Measurements from ENCODE around the gene RBP5.
A peak's percentile ranks its signal among the peaks of the same experiment; 100 is the strongest.

DNA sequence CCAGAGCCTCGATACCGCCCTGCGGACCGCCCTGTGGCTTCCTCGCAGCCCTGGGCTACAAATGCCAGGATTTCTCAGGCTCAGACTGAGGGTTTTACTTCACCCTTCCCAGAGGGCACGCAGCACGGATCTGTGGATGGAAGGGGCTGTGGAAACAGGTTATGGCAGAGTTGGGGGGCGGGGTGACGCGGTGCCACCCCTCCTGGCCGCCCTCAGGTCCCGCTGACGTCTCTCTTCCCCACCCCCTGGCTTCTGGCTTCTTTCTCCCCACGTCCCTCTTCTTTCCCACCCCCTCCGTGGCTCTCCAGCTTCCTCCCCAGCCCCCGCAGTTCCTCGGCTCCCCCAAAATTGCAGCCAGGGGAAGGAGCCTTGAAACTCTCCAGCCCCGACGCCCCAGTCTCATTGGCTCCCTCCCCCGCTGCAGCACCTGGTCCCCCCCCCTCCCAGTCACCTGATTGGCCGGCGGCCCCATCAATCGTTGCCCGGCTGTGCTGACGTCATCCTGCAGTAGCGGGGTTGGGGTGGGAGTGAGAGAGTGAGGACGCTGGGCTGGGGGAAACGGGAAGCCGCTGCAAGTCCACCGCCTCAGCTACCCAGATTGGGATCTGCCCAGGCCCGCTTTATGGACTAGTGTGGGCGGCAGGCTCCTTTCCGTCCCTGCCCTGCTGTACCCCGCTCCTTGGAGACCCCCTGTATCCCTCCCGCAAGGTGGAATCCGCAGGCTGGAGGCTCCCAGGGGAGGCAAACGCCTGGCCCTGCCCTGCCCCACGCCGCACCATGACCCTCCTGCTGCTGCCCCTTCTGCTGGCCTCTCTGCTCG lies 1.4 kb upstream of the RBP5 start, which contains the start of gene CLSTN3:
- no peak for TF ChIP-seq POLR2A (IDR thresholded peaks at IDR 0.05; ENCODE audit: low read depth)
- no peak for TF ChIP-seq EP300 (IDR thresholded peaks at IDR 0.05)
- TF ChIP-seq POLR2AphosphoS5 (IDR thresholded peaks at IDR 0.05), result peak; percentile 42 to 68

Data from esophagus muscularis mucosa (tissue), 3 donors.